GM18868 (cell line): ENCODE data around the gene BCL2.
"Not testable (repeated sequence)": the region's sequence is repeated elsewhere in the genome, so short reads cannot be mapped to it uniquely, and the experiment has no call there.

ENCODE experiments used
- ATAC-seq: cut with Tn5 transposase; IDR thresholded peaks from one replicate; pipeline ENCODE4 v1.9.1; 2021; ENCODE audit warnings: mild to moderate bottlenecking, moderate library complexity; ENCODE audit not compliant: unreplicated experiment

Gene BCL2

DNA sequence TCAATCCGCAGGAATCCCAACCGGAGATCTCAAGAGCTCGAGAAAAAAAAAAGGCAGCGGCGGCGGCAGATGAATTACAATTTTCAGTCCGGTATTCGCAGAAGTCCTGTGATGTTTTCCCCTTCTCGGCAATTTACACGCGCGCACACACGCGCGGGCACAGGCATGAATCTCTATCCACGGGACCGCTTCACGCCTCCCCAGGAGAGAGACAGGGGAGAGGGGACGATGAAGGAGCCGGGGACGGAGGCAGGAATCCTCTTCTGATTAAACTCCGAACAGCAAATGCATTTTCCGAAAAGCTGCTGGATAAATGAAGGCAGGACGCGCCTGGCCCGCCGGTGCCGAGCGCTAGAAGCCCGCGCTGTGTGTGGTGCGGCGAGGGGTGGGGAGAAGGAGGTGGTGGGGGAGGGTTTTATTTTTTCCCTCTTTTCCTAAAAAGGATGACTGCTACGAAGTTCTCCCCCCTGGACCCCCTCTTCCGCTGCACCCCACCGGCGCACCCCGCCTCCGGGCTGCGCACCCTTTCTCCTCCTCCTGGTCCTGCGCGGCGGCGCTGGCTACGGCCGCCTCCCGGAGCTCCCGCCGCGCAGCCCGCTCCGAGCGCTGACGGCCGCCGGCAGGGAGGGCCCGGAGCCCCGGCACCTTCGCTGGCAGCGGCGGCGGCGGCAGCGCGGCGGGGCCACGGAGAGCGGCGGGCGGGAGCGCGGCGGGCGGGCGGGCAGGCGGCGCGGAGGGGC lies at the start of gene BCL2:
BCL2 (minus strand) TSS at position 387 of the 740 bp plus-strand sequence.
- ATAC-seq = peak; percentile 14

GRCh38 chr18:63368611-63369010 lies 49.0 kb upstream of the BCL2 start:
- no peak for ATAC-seq

GRCh38 chr18:63367053-63367953 lies 47.7 kb upstream of the BCL2 start, which contains the start of gene KDSR:
KDSR (minus strand) TSS chr18:63367206; CDS start chr18:63367118, 88 bp downstream.
- peak; percentile 87 for ATAC-seq

DNA sequence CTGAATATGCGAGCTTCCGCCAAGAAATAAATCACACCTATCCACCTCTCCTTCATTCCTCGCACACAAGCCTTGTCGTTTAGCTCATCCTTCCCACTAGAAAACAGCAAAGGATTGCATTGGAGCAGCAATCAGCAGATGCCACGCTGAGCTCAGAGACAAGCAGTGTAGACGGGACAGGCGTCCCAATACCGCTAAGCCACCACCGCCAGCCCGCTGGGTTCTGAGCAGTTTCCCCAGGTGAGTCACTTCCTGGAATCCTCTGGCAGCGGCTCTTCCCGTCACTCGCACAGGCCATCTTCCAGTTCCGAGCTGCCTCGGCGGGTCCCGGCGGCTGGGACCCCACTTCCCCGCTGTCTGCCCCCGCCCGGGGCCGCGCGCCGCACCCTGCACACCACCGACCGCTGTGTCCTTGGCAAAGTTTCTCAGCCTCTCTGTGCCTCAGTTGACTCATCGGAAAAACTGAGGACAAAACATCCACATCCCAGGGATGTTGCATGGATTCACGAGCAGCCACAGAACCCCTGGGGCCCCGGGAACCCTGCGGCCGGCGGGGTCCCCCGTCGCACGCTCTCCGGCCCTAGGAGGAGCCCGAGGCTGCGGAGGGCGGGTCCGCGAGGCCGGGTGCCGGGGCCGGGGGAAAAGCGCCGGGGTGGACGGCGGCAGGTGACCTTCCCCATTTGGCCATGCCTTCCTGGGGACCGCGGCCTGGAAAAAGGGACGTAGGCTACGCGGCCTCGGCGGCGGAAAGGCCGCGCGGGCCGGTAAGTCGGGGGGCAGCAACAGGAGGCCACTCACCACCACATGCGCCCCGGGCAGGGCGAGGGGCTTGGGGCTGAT lies 46.9 kb upstream of the BCL2 start:
- peak; percentile 26 for ATAC-seq

DNA sequence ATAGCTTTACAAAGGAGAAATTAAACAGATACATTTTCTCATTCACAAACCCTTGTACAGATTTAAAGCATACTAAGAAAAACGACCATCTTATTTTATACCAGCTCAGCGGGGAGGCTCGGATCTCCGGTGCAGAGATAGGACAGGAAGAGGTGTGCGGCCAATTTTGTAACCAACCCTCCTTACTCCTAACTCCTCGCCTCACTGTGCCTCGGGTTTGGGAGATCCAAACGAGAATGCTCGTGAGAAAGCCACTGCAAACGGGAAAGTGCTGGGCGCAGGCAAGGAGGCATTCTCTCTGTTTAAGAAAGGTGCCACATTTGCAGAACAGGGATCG lies 46.3 kb upstream of the BCL2 start:
- no peak for ATAC-seq

DNA sequence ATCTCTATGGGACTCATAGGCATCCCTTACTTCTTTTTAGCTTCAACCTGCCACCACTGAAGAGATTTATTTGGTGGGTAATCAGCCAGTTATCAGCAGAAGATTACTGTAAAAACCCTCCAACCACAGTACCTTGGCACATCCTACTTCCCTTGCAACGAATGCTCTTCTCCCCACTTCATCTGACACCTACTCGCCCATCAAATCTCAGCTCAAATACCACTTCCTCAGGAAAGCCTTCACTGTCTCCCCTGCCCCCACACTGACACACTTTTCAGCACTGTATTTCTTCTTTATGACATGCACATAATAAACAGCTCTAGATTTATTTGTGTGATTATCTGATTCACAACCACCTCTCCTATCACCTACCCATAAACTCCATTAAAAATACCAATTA lies 44.4 kb upstream of the BCL2 start:
- ATAC-seq = no peak

DNA sequence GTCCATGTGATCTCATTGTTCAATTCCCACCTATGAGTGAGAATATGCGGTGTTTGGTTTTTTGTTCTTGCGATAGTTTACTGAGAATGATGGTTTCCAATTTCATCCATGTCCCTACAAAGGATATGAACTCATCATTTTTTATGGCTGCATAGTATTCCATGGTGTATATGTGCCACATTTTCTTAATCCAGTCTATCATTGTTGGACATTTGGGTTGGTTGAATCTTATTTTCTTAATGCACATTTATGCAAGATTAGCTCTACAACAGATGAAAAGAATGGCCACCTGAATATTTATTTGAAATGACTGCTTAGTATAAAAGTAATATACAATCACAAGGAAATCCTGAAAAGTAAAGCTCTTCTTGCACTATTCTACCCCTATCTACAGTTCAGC lies 43.9 kb upstream of the BCL2 start:
- not testable (repeated sequence) for ATAC-seq

DNA sequence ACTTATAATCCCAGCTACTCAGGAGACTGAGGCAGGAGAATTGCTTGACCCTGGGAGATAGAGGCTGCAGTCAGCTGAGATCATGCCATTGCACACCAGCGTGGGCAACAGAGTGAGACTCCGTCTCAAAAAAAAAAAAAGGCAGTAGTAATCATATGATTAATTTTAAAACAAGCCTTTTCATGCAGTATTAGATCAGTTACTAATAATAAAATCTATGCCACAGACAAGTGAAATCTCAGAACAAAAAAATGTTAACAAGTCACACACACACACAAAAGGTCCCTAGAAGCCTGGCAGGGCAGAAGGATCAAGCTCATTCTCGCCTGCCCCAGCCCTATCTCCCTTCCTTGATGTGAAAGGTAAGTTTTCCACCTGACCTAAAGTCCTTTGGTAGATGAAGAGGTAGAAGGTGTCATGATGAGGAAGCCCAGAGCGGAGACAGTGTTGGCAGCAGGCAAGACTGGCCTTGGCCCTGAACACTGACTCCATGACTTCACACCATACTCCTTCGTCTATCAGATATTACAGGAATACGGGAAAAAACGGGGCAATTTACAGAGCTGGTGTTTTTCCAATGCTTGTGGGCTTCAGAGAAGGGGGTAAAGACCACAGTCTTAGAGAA lies 36.8 kb upstream of the BCL2 start:
- ATAC-seq = no peak

DNA sequence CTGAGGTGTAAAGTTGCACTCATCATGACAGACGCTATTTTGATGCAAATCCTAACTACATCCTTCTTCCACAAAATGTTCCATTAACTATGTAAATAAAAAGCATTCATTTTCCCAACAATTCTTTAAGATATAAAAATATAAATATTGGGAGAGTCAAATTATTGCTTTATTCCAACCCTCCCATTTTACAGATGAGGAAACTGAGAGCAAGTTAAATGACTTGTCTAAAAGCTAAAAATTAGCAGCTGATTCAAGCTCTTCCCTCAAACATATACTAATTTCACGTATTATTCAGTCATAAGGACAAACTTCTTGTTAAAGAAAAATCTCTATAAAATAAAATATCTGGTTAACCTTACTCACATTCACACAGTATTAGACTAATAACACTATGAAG lies 30.7 kb upstream of the BCL2 start:
- no peak for ATAC-seq

DNA sequence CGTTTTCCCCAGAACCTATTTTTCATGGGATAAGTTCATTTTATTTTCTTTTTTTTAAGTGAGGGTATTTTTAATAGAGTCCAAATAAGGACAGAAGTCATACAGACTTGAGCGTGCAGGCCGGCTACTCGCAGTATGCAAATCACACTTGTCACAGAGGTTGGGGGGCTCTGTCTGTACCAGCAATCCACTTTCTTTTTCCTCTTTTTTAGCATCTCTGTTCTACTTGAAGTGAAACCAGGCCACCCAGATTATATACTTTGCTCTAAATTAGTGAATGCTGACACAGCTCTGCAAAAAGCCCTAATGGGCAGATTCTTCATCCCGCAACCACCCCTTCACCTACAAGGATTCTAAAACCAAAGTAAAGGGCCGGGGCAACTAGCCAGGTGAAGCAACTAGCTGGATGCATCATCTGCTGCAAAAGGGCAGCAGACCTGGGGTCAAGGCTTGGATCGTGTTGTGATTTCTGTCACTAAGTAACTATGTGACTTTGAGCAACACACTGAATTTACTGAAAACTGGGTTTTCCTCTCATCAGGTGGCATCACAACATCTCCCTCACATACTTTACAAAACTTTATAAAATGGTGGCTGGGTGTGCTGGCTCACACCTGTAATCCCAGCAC lies 29.1 kb upstream of the BCL2 start:
- ATAC-seq = peak; percentile 90

- ATAC-seq = no peak
These were observed 27.1 kb upstream of the BCL2 start for GRCh38 chr18:63346480-63347183.

- no peak for ATAC-seq
These were observed 26.5 kb upstream of the BCL2 start for GRCh38 chr18:63346031-63346430.

DNA sequence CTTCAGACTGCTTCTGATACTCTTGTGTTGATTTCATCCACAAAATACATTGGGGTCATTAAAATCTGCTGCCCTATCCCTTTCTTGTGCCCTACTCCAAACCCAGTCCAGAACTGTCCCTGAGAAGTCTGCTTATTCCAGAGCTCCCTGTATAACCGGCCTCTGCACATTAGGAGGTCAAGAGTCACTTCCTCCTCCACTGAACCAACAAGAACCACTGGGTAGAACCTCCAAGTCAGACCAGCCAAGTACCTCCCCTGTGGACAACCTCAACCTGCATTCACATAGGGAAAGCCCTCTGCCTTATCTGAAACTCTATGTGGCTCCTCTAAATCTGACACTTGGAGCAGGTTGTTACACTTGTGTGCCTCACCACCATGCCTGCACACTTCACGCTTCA lies 25.3 kb upstream of the BCL2 start:
- ATAC-seq = no peak

DNA sequence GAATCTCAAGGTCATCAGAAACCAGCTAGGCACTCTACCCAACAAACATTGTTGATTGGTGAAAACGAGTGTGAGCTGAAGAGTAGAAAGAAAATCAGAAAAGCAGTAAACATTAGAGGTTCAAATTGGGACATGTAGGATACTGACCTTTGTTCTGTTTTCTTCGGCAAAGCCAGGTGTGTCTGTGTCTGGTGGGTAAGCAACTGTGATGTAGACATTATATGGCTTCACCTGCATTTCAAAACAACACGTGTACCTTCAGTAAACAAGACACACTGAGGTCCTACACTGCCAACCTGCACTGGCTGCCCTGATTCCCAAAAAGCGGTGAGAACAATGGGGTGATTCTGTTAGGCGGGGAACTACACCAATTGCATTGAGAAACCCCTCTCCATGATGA lies 24.7 kb upstream of the BCL2 start:
- no peak for ATAC-seq

GRCh38 chr18:63342206-63342605 lies 22.6 kb upstream of the BCL2 start:
- ATAC-seq = no peak

GRCh38 chr18:63339920-63340484 lies 20.4 kb upstream of the BCL2 start:
- ATAC-seq = no peak

- no peak for ATAC-seq
These were observed 17.0 kb upstream of the BCL2 start for GRCh38 chr18:63336366-63337099.

GRCh38 chr18:63331105-63331504 lies 11.5 kb upstream of the BCL2 start:
- no peak for ATAC-seq
